LoVo (cell line): ENCODE results near the gene SEMG2.

Source experiments
- DNase-seq: peaks from one replicate; pipeline ENCODE4 v3.0.0-alpha.2; 2016; ENCODE audit warnings: low spot score

The SEMG2 gene

GRCh38 chr20:45230631-45231030 is 9.5 kb downstream of the SEMG2 start:
- no peak for DNase-seq

DNA sequence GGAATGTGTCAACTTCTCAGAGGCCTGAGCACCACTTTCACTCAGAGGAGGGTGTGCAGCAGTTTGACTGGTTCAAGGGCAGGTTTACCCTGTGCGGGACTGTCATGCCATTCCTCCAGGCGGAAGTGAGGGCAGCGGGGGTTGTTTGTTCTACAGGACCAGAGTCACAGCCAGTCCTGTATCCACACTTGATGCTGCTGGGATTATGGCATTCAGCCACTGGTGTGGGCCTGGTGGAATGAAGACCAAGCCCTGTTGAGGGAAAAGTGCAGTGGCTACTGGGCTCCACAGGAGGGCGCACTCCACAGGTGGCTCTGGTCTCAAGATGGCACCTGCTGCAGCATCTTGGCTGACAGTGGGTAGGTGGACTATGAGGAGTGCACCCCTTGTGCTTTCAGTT is 14.8 kb downstream of the SEMG2 start:
- no peak for DNase-seq

- no peak for DNase-seq
Measured at GRCh38 chr20:45238139-45238538, 17.0 kb downstream of the SEMG2 start.

DNA sequence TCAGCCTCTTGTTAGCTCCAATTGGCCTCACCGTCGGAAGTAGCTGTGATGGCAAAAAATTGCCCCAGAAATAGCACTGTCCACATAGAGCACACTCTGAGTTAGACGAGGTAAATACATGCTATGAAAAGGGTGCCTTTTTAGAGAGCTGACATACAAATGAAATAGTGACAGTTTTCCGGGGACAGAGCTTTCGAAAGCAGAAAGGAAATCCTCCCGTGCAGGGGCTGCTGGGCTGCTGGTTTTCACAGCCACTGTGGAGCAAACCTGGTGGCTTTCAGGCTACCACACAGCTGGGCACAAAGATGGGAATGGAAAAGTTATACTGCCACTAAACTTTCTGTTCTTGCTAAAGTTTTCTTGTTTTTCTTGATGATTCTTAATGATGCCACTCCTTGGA is 24.9 kb downstream of the SEMG2 start:
- no peak for DNase-seq

DNA sequence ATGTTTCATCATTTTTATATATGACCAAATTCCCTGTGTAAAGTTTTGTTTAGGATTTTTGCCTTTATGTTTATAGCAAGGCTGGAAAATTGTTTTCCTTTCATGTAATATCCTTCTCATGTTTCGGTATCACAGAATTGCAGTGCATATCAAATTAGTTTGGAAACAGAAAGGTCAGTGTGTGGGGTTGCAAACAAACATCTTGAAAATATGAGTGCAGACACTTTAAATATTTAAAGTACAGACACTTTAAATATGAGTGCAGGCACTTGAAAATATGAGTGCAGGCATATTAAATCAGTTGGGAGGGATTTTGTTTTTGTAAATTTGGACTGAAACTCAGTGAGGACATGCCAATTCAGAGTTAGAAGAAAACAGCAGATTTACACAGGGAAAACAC is 26.7 kb downstream of the SEMG2 start:
- DNase-seq, result no peak

DNA sequence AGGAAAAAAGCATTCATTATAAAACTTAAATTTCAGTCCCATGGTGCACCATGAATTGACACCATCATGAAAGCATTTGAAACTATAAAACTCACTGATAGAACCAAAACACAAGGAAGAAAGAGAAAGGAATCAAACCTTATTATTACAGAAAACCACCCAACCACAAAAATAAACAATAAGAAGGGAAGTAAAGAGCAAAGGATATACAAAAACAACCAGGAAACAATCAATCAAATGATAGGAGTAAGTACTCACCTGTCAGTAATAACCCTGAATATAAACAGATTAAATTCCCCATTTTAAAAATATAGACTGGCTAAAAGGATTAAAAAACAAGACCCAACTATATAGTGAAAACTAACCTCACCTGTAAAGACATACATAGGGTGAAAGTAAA is 27.4 kb downstream of the SEMG2 start:
- DNase-seq, result no peak

- DNase-seq, result no peak
Measured at GRCh38 chr20:45251884-45252560, 30.8 kb downstream of the SEMG2 start.

- peak; percentile 4 for DNase-seq
Measured at GRCh38 chr20:45253261-45253660, 32.1 kb downstream of the SEMG2 start.

- peak; percentile 92 for DNase-seq
Measured at GRCh38 chr20:45254383-45255262, 33.5 kb downstream of the SEMG2 start, which contains the start of gene SLPI. Gene SLPI, minus strand, starts transcription at chr20:45254564. Its CDS starts 21 bp downstream, at chr20:45254543.

DNA sequence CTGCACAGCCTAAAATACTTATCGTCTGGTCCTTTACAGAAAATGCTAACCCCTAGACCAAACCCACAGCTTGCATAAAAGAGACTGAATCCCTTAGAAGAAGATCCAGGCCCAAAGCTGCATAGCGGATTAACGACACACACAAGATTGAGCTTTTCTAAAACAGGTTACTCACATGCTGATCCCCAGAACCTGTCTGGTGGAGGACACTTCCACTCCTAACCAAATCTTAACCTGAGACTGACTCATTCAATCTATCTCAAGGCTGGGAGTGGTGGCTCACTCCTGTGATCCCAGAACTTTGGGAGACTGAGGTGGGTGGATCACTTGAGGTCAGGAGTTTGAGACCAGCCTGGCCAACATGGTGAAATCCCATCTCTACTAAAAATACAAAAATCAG is 36.0 kb downstream of the SEMG2 start:
- no peak for DNase-seq

DNA sequence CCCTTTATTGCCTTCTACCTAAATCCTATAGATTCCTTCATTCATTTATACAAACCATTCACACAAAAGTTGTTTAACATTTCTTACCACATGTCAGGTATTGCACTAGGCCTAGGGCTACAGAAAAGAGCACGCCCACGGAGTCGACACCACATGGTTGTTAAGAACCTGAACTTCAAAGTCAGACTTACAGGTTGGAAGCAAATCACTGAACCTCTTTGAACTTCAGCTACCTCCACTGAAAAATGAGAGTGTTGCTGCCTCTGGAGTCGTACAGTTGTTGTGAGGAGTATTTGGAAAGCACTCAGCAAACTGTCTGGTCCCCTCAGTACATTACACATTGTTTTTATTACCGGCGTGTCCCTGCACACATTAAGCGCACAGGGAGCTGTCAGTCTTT is 36.5 kb downstream of the SEMG2 start:
- no peak for DNase-seq

GRCh38 chr20:45258259-45258658 is 37.1 kb downstream of the SEMG2 start:
- DNase-seq, result no peak

- no peak for DNase-seq
Measured at GRCh38 chr20:45258664-45259063, 37.5 kb downstream of the SEMG2 start.

- DNase-seq, result no peak
Measured at GRCh38 chr20:45263556-45264266, 42.5 kb downstream of the SEMG2 start.

GRCh38 chr20:45266977-45267376 is 45.8 kb downstream of the SEMG2 start:
- no peak for DNase-seq

GRCh38 chr20:45268531-45268930 is 47.4 kb downstream of the SEMG2 start:
- no peak for DNase-seq

GRCh38 chr20:45269056-45269455 is 47.9 kb downstream of the SEMG2 start:
- no peak for DNase-seq

GRCh38 chr20:45269754-45270270 is 48.6 kb downstream of the SEMG2 start:
- no peak for DNase-seq
